ENCODE data around the gene CERS6. TPM values are rescaled to one million over a fixed set of nuclear protein-coding genes. Genes with fewer than 3 reads are reported as not detected.

Gene CERS6
- total RNA-seq, 1 donor from 2014 or later, result 55.3 TPM

DNA sequence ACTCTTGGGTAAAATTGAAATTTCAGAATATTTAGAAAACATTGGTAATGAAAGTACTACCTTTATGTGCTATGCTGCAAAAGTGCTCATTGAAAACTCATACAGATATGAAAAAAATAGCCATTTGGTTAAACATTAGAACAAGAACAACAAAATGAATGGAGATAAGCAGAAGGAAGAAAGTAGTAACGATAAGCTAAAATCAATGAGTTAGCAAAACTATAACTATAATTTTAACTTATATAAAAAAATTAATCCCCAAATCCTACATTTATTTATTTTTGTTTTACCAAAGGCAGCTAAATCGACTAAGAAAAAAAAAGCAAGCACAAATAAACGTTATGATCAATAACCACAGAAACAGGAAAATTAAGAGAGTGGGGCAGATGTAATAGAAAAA is 99.2 kb downstream of the CERS6 start:
- DNase-seq (ENCODE audit: low read depth) (no peak), FAIRE-seq (no peak)
- no peak overlapping the region for H3K4me3 ChIP-seq (ENCODE audit: low read depth, low read length)
- peaks cover 2% of the 10 kb centered on the region for H3K36me3 ChIP-seq (ENCODE audit: control insufficient read depth, insufficient read depth, low read length)
- no peaks in the 10 kb centered on the region for H3K27me3 ChIP-seq (ENCODE audit: control insufficient read depth, insufficient read depth, low read length)
- TF ChIP-seq, protein P1, sequence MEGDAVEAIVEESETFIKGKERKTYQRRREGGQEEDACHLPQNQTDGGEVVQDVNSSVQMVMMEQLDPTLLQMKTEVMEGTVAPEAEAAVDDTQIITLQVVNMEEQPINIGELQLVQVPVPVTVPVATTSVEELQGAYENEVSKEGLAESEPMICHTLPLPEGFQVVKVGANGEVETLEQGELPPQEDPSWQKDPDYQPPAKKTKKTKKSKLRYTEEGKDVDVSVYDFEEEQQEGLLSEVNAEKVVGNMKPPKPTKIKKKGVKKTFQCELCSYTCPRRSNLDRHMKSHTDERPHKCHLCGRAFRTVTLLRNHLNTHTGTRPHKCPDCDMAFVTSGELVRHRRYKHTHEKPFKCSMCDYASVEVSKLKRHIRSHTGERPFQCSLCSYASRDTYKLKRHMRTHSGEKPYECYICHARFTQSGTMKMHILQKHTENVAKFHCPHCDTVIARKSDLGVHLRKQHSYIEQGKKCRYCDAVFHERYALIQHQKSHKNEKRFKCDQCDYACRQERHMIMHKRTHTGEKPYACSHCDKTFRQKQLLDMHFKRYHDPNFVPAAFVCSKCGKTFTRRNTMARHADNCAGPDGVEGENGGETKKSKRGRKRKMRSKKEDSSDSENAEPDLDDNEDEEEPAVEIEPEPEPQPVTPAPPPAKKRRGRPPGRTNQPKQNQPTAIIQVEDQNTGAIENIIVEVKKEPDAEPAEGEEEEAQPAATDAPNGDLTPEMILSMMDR (IDR thresholded peaks at IDR 0.05; ENCODE audit: insufficient read depth, low read length, severe bottlenecking), result no peak

DNA sequence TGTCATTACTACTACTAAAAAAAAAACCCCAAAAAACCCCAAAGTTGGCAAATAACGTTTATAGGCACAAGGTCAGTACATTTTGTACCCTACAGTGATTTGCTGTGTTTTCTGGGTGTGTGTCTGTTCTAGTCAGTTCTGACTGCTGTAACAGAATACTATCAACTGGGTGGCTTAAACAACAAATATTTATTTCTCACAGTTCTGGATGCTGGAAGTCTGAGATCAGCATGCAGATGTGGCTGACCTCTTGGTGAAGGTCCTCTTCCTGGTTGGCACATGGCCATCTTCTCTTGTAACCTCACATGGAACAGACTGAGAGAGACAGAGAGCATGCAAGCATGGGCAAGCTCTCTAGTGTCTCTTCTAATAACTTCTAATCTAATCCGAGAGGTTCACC is 103.1 kb downstream of the CERS6 start:
- FAIRE-seq (peak; percentile 70), DNase-seq (ENCODE audit: low read depth) (peak; percentile 95)
- Histone ChIP-seq H3K4me3 (ENCODE audit: low read depth, low read length) (no peak overlapping the region), H3K36me3 (ENCODE audit: control insufficient read depth, insufficient read depth, low read length) (no peaks in the 10 kb centered on the region), H3K27me3 (ENCODE audit: control insufficient read depth, insufficient read depth, low read length) (no peaks in the 10 kb centered on the region)
- TF ChIP-seq, protein P1 (IDR thresholded peaks at IDR 0.05; ENCODE audit: insufficient read depth, low read length, severe bottlenecking), result no peak

DNA sequence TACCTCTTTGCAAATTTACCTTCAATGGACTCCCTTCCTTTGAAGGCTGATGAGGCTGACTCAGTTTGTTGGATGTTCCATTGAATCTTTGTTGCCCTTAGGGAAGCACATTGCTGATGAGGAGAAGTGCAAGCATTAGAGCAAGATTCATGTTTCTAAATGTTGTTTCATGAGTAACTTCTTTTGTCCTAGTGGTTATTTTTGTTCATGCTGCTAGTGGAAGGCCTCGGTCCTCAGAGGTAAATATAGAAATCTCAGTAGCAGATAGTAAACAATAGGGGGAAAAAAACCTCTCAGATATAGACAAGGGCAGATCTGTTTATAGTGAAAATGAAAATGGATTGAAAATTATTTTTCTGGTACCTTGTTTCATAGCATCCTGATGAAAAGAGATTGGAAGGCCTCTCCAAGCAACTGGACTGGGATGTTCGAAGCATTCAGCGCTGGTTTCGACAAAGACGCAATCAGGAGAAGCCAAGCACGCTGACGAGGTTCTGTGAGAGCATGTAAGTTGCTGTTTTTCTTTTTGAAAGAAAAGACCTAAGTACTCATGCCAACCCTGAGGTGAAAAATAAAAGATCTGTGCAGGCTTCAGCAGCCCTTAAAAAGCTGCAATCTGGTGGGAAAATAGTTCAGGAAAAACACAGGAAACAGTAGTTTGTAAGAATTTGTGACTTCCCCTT is 104.9 kb downstream of the CERS6 start:
- TF ChIP-seq, protein P1 (IDR thresholded peaks at IDR 0.05; ENCODE audit: insufficient read depth, low read length, severe bottlenecking), result no peak
- DNase-seq (ENCODE audit: low read depth), result peak; percentile 44
- FAIRE-seq, result no peak
- no peak overlapping the region for H3K4me3 ChIP-seq (ENCODE audit: low read depth, low read length)
- no peaks in the 10 kb centered on the region for H3K36me3 ChIP-seq (ENCODE audit: control insufficient read depth, insufficient read depth, low read length)
- no peaks in the 10 kb centered on the region for H3K27me3 ChIP-seq (ENCODE audit: control insufficient read depth, insufficient read depth, low read length)

DNA sequence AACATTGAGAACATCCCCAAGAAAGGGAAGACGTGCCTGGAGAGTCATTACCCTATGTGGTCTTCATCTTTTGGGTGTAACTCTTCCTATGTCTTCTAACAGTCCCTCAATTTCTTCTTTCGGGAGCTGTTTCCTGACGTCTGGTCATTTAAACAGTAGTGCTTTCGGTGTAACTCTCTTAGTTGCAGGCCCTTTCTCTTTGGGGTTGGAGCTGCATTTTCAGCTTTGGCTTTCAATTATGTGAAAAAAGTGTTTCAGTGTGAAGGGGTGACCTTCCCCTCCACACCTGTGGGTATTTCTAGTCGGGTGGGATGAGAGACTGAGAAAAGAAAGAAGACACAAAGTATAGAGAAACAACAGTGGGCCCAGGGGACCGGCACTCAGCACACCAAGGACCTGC is 105.9 kb downstream of the CERS6 start:
- H3K27me3 ChIP-seq (ENCODE audit: control insufficient read depth, insufficient read depth, low read length), result no peaks in the 10 kb centered on the region
- FAIRE-seq (no peak), DNase-seq (ENCODE audit: low read depth) (no peak)
- TF ChIP-seq, protein P1 (IDR thresholded peaks at IDR 0.05; ENCODE audit: insufficient read depth, low read length, severe bottlenecking), result no peak
- H3K4me3 ChIP-seq (ENCODE audit: low read depth, low read length), result no peak overlapping the region
- no peaks in the 10 kb centered on the region for H3K36me3 ChIP-seq (ENCODE audit: control insufficient read depth, insufficient read depth, low read length)

DNA sequence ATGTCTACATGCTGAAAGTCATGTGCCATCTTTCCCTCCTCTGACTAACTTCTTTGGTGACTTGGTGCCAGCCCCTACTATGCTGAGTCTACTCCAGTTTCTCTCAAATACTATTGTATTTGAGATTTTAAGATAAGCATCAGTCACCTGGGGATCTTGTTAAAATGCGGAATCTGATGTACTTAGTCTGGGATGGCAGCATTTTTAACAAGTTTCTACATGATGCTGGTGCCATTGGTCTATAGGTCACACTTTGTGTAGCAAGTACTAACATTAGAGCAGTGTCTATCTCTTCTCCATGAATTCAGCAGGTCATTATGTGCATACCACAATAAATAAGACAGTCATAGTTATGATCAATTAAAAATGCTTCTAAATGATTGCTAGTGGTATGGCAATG is 106.9 kb downstream of the CERS6 start:
- TF ChIP-seq, protein P1 (IDR thresholded peaks at IDR 0.05; ENCODE audit: insufficient read depth, low read length, severe bottlenecking), result no peak
- Histone ChIP-seq H3K27me3 (ENCODE audit: control insufficient read depth, insufficient read depth, low read length) (no peaks in the 10 kb centered on the region), H3K36me3 (ENCODE audit: control insufficient read depth, insufficient read depth, low read length) (no peaks in the 10 kb centered on the region), H3K4me3 (ENCODE audit: low read depth, low read length) (no peak overlapping the region)
- no peak for DNase-seq (ENCODE audit: low read depth)
- no peak for FAIRE-seq

DNA sequence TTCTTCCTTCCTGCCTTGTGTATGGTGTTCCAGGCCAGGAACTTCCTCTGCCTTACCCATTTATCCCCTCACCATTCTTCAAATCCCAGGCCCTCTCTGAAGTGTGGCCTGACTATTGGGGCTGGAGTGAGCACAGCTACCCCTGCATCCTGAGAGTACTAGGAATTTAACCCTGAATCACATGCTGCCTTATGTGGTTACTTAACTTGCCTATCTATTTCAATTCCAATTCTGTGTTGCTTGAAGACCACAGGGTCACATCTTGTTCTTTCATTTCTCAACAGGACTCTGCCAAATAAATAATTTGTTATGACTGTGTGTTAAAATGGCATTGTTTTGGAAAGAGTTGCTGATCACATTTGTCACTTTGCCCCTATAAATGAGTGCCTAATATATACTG is 108.6 kb downstream of the CERS6 start:
- Histone ChIP-seq H3K36me3 (ENCODE audit: control insufficient read depth, insufficient read depth, low read length) (no peaks in the 10 kb centered on the region), H3K27me3 (ENCODE audit: control insufficient read depth, insufficient read depth, low read length) (no peaks in the 10 kb centered on the region), H3K4me3 (ENCODE audit: low read depth, low read length) (no peak overlapping the region)
- DNase-seq (ENCODE audit: low read depth), result no peak
- TF ChIP-seq, protein P1 (IDR thresholded peaks at IDR 0.05; ENCODE audit: insufficient read depth, low read length, severe bottlenecking), result no peak
- no peak for FAIRE-seq

All from bronchial epithelial cell (primary cell).